NT2/D1 (cell line): ENCODE data around the gene ASCC2.
"Not testable (repeated sequence)": the region's sequence is repeated elsewhere in the genome, so short reads cannot be mapped to it uniquely, and the experiment has no call there.

Experiments
- DNase-seq: peaks from one replicate; pipeline ENCODE4 v3.0.0-alpha.2; 2011; ENCODE audit warnings: low read depth, low spot score
- H3K27me3 ChIP-seq: 2 replicates; pipeline ENCODE4 v1.6.0; 2011; ENCODE audit warnings: mild to moderate bottlenecking; ENCODE audit not compliant: insufficient read length, insufficient read depth
- H3K36me3 ChIP-seq: 2 replicates; pipeline ENCODE4 v1.6.1; 2011; ENCODE audit warnings: mild to moderate bottlenecking, low read length, mixed read lengths; ENCODE audit not compliant: insufficient read depth, insufficient read length
- H3K4me1 ChIP-seq: 2 replicates; pipeline ENCODE4 v1.5.1; 2011; ENCODE audit not compliant: insufficient read depth, insufficient read length
- H3K4me3 ChIP-seq: 2 replicates; pipeline ENCODE4 v1.5.1; 2011; ENCODE audit warnings: low read depth; ENCODE audit not compliant: insufficient read length
- H3K9ac ChIP-seq: 2 replicates; pipeline ENCODE4 v1.6.0; 2011; ENCODE audit warnings: low read depth; ENCODE audit not compliant: insufficient read length
- H3K9me3 ChIP-seq: 2 replicates; pipeline ENCODE4 v1.5.1; 2011; ENCODE audit warnings: mild to moderate bottlenecking, low read length; ENCODE audit not compliant: insufficient read depth
- SUZ12 ChIP-seq: IDR thresholded peaks from 2 replicates; pipeline ENCODE4 v1.6.1; 2011; ENCODE audit not compliant: insufficient read length, insufficient read depth; ENCODE audit errors: extremely low read depth
- YY1 ChIP-seq: IDR thresholded peaks from 2 replicates; pipeline ENCODE4 v1.6.1; 2011; ENCODE audit not compliant: insufficient read length, insufficient read depth
- ZNF274 ChIP-seq: IDR thresholded peaks from 2 replicates; pipeline ENCODE4 v1.6.1; 2011; ENCODE audit warnings: mild to moderate bottlenecking, low read depth, low read length

Gene ASCC2

GRCh38 chr22:29867851-29868250, 29.8 kb upstream of the ASCC2 start:
- Histone ChIP-seq H3K36me3 (no peaks in the 10 kb centered on the region), H3K9ac (no peak overlapping the region), H3K9me3 (no peaks in the 10 kb centered on the region), H3K4me1 (no peaks in the 10 kb centered on the region), H3K27me3 (no peaks in the 10 kb centered on the region), H3K4me3 (no peak overlapping the region)
- no peak for TF ChIP-seq SUZ12
- DNase-seq = no peak

- Histone ChIP-seq H3K4me1 (no peaks in the 10 kb centered on the region), H3K4me3 (no peak overlapping the region), H3K9me3 (no peaks in the 10 kb centered on the region), H3K36me3 (no peaks in the 10 kb centered on the region), H3K9ac (no peak overlapping the region), H3K27me3 (no peaks in the 10 kb centered on the region)
- DNase-seq = no peak
- TF ChIP-seq ZNF274 (no peak), SUZ12 (no peak), YY1 (no peak)
These were observed 29.2 kb upstream of the ASCC2 start for GRCh38 chr22:29867260-29867659.

- H3K36me3 ChIP-seq = not testable (repeated sequence)
These were observed 27.5 kb upstream of the ASCC2 start for GRCh38 chr22:29865572-29865971.

GRCh38 chr22:29861672-29862297, 23.7 kb upstream of the ASCC2 start:
- TF ChIP-seq YY1 = no peak
- no peak for TF ChIP-seq ZNF274
- no peak for TF ChIP-seq SUZ12
- Histone ChIP-seq H3K4me3 (no peak overlapping the region), H3K4me1 (no peaks in the 10 kb centered on the region), H3K9ac (no peak overlapping the region), H3K36me3 (no peaks in the 10 kb centered on the region), H3K9me3 (no peaks in the 10 kb centered on the region), H3K27me3 (no peaks in the 10 kb centered on the region)
- DNase-seq = no peak

More at GRCh38 chr22:29865572-29865971, 27.5 kb upstream of the ASCC2 start:
- H3K4me3 ChIP-seq, H3K9ac ChIP-seq, H3K4me1 ChIP-seq, H3K27me3 ChIP-seq, DNase-seq, H3K9me3 ChIP-seq: not testable (repeated sequence)

- Histone ChIP-seq H3K36me3 (no peaks in the 10 kb centered on the region), H3K27me3 (no peaks in the 10 kb centered on the region), H3K4me1 (no peaks in the 10 kb centered on the region), H3K9ac (no peak overlapping the region), H3K9me3 (no peaks in the 10 kb centered on the region), H3K4me3 (no peak overlapping the region)
- TF ChIP-seq SUZ12 (no peak), ZNF274 (no peak), YY1 (no peak)
- no peak for DNase-seq
These were observed 22.1 kb upstream of the ASCC2 start for GRCh38 chr22:29860006-29860766.

- H3K4me3 ChIP-seq, H3K9me3 ChIP-seq, H3K36me3 ChIP-seq, DNase-seq, H3K4me1 ChIP-seq, H3K9ac ChIP-seq, H3K27me3 ChIP-seq: not testable (repeated sequence)
These were observed 21.0 kb upstream of the ASCC2 start for GRCh38 chr22:29859030-29859429.

GRCh38 chr22:29856496-29856895, 18.4 kb upstream of the ASCC2 start:
- H3K9ac ChIP-seq = no peak overlapping the region
- no peak for TF ChIP-seq SUZ12
- TF ChIP-seq YY1 = no peak
- no peak for TF ChIP-seq ZNF274
- DNase-seq = no peak
- no peaks in the 10 kb centered on the region for H3K9me3 ChIP-seq
- no peaks in the 10 kb centered on the region for H3K36me3 ChIP-seq
- no peaks in the 10 kb centered on the region for H3K4me1 ChIP-seq
- H3K4me3 ChIP-seq = no peak overlapping the region
- H3K27me3 ChIP-seq = no peaks in the 10 kb centered on the region
